Mesenchymal stem cell (in vitro differentiated cells and primary cell): ENCODE results near the gene P2RY6.

Experiments
- DNase-seq: peaks from one replicate; pipeline ENCODE4 v3.0.0-alpha.2; 2013
- H2AFZ ChIP-seq: one replicate; pipeline ENCODE4 v1.6.1; 2013; ENCODE audit warnings: low read depth, mild to moderate bottlenecking, control low read depth, inconsistent platforms, low read length, moderate library complexity
- H2AK5ac ChIP-seq: 2 replicates; pipeline ENCODE4 v1.6.1; 2013; ENCODE audit warnings: low read length, moderate library complexity, mild to moderate bottlenecking, inconsistent platforms; ENCODE audit not compliant: severe bottlenecking
- H2BK120ac ChIP-seq: one replicate; pipeline ENCODE4 v1.6.1; 2013; ENCODE audit warnings: low read depth, mild to moderate bottlenecking, inconsistent platforms, low read length, moderate library complexity
- H2BK12ac ChIP-seq, 2 experiments: one replicate each; pipeline ENCODE4 v1.6.1; 2013; ENCODE audit warnings: inconsistent platforms in 2 of 2, low read length in 2 of 2, mild to moderate bottlenecking in 2 of 2, moderate library complexity in 2 of 2, control low read depth in 1 of 2
- H2BK15ac ChIP-seq: one replicate; pipeline ENCODE4 v1.6.1; 2013; ENCODE audit warnings: mild to moderate bottlenecking, low read depth, inconsistent platforms; ENCODE audit not compliant: poor library complexity, severe bottlenecking
- H2BK5ac ChIP-seq: 2 replicates; pipeline ENCODE4 v1.6.1; 2013; ENCODE audit warnings: low read depth, mild to moderate bottlenecking, low read length, control low read depth, inconsistent platforms; ENCODE audit not compliant: poor library complexity, severe bottlenecking
- H3K14ac ChIP-seq, 2 experiments: one replicate each; pipeline ENCODE4 v1.6.1; 2013; ENCODE audit warnings: inconsistent platforms in 2 of 2, low read length in 2 of 2, control low read depth in 1 of 2, mild to moderate bottlenecking in 1 of 2, moderate library complexity in 1 of 2
- H3K18ac ChIP-seq, 2 experiments: one replicate each; pipeline ENCODE4 v1.6.1; 2013; ENCODE audit warnings: inconsistent platforms in 2 of 2, low read length in 2 of 2, control low read depth in 1 of 2, low read depth in 1 of 2, mild to moderate bottlenecking in 1 of 2
- H3K23ac ChIP-seq, 2 experiments: one replicate each; pipeline ENCODE4 v1.6.1; 2013; ENCODE audit warnings: inconsistent platforms in 2 of 2, low read length in 2 of 2, mild to moderate bottlenecking in 2 of 2, moderate library complexity in 2 of 2, control low read depth in 1 of 2
- H3K27ac ChIP-seq: 2 replicates; pipeline ENCODE4 v1.5.1; 2013; ENCODE audit warnings: mild to moderate bottlenecking, moderate library complexity, low read length, control low read depth, inconsistent platforms; ENCODE audit not compliant: poor library complexity, severe bottlenecking
- H3K27me3 ChIP-seq, 2 experiments: 2 replicates each; pipeline versions ENCODE4 v1.6.1 to v1.7.0; 2013; ENCODE audit warnings: low read length in 2 of 2, mild to moderate bottlenecking in 2 of 2, moderate library complexity in 2 of 2, control low read depth in 1 of 2, inconsistent platforms in 1 of 2; ENCODE audit not compliant: control insufficient read depth in 1 of 2, insufficient read depth in 1 of 2
- H3K36me3 ChIP-seq, 2 experiments: 2 replicates each; pipeline versions ENCODE4 v1.6.1 to v1.7.0; 2013; ENCODE audit warnings: low read length in 2 of 2, control low read depth in 1 of 2, inconsistent platforms in 1 of 2, low read depth in 1 of 2, mild to moderate bottlenecking in 1 of 2; ENCODE audit not compliant: insufficient read depth in 2 of 2, control insufficient read depth in 1 of 2
- H3K4ac ChIP-seq, 2 experiments: one replicate each; pipeline ENCODE4 v1.6.1; 2013; ENCODE audit warnings: inconsistent platforms in 2 of 2, low read length in 2 of 2, mild to moderate bottlenecking in 2 of 2, moderate library complexity in 2 of 2, control low read depth in 1 of 2, low read depth in 1 of 2
- H3K4me1 ChIP-seq: 2 replicates; pipeline ENCODE4 v1.6.1; 2013; ENCODE audit warnings: low read depth, low read length, control low read depth; ENCODE audit not compliant: control insufficient read depth, insufficient read depth
- H3K4me2 ChIP-seq: 2 replicates; pipeline ENCODE4 v1.6.1; 2013; ENCODE audit warnings: low read length, mild to moderate bottlenecking, inconsistent platforms; ENCODE audit not compliant: poor library complexity, severe bottlenecking
- H3K4me3 ChIP-seq, 2 experiments: 2 replicates each; pipeline versions ENCODE4 v1.5.1 to v1.7.0; 2013; ENCODE audit warnings: low read length in 2 of 2, mild to moderate bottlenecking in 2 of 2, control low read depth in 1 of 2, low read depth in 1 of 2; ENCODE audit not compliant: insufficient read depth in 1 of 2
- H3K79me1 ChIP-seq: replicated peaks from 2 replicates; pipeline ENCODE4 v1.6.1; 2013; ENCODE audit warnings: mild to moderate bottlenecking, control low read depth, low read length, inconsistent platforms; ENCODE audit not compliant: poor library complexity, severe bottlenecking
- H3K9ac ChIP-seq: 2 replicates; pipeline ENCODE4 v1.7.0; 2013; ENCODE audit warnings: mild to moderate bottlenecking, low read length, moderate library complexity
- H3K9me3 ChIP-seq: 2 replicates; pipeline ENCODE4 v1.7.0; 2013; ENCODE audit warnings: mild to moderate bottlenecking, low read length; ENCODE audit not compliant: control insufficient read depth
- H4K8ac ChIP-seq: one replicate; pipeline ENCODE4 v1.6.1; 2013; ENCODE audit warnings: inconsistent platforms, mild to moderate bottlenecking, low read length, moderate library complexity
- H4K91ac ChIP-seq: one replicate; pipeline ENCODE4 v1.6.1; 2013; ENCODE audit warnings: mild to moderate bottlenecking, low read length, inconsistent platforms
- WGBS: methylation state at CpG from one replicate; pipeline ENCODE4 v1.1.7; 2013; ENCODE audit warnings: mixed read lengths; 5-methylcytosine and 5-hydroxymethylcytosine counted together

Gene P2RY6

DNA sequence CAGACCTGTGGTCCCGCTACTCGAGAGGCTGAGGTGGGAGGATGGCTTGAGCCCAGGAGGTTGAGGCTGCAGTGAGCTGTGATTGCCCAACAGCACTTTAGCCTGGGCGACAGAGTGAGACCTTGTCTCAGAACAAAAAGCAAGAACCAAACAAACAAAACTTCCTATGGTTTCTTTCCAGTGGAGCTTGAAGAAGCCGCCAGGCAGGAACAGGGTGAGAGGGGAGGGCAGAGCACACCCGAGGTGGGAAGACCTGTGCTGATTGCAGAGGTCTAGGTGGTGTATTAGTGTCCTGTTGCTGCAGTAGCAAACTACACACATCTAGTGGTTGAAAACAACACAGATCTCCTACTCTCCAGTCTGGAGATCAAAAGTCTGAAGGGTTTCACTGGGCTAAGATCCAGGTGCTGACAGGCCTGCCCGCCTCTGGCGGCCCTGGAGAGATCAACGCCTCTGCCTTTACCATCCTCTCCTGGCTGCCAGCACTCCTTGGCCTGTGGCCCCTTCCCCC is 46.4 kb downstream of the P2RY6 start:
- Histone ChIP-seq H2AFZ (no peak overlapping the region), H2BK5ac (no peak overlapping the region), H3K23ac (no peak overlapping the region), H4K91ac (no peak overlapping the region), H2BK120ac (no peak overlapping the region), H3K36me3 (peaks cover 16 to 34% of the 10 kb centered on the region in 2 experiments), H2AK5ac (no peak overlapping the region), H3K18ac (peak overlapping the region in 1 of 2 experiments; percentile 79), H3K27ac (no peak overlapping the region), H3K27me3 (no peaks in the 10 kb centered on the region), H3K4me3 (no peak overlapping the region), H3K9ac (no peak overlapping the region), H3K14ac (no peak overlapping the region), H2BK12ac (peak overlapping the region in 1 of 2 experiments; percentile 59), H3K79me1 (no peaks in the 10 kb centered on the region), H3K4me1 (peaks cover 78% of the 10 kb centered on the region), H4K8ac (peak overlapping the region; percentile 27), H3K9me3 (no peaks in the 10 kb centered on the region), H3K4me2 (no peak overlapping the region), H2BK15ac (no peak overlapping the region), H3K4ac (no peak overlapping the region)
- WGBS: 97% methylated on average over 5 of the region's 8 CpGs
- no peak for DNase-seq

GRCh38 chr11:73320763-73321603 is 48.8 kb downstream of the P2RY6 start:
- H3K36me3 ChIP-seq: peaks cover 18 to 38% of the 10 kb centered on the region in 2 experiments
- peaks cover 6% of the 10 kb centered on the region for H3K79me1 ChIP-seq
- 50% methylated on average over 10 of the region's 10 CpGs for WGBS
- H3K4me2 ChIP-seq: no peak overlapping the region
- H3K27ac ChIP-seq: peak overlapping the region; percentile 90
- peak overlapping the region; percentile 95 to 98 for H3K4ac ChIP-seq
- H2AK5ac ChIP-seq: peak overlapping the region; percentile 95
- H3K23ac ChIP-seq: no peak overlapping the region
- peak overlapping the region; percentile 98 for H4K91ac ChIP-seq
- no peaks in the 10 kb centered on the region for H3K27me3 ChIP-seq
- H3K14ac ChIP-seq: peak overlapping the region in 1 of 2 experiments; percentile 92
- H2BK120ac ChIP-seq: peak overlapping the region; percentile 87
- peak overlapping the region; percentile 32 for H2BK5ac ChIP-seq
- H3K9ac ChIP-seq: peak overlapping the region; percentile 31
- no peak overlapping the region for H3K4me3 ChIP-seq
- no peak overlapping the region for H2AFZ ChIP-seq
- H2BK15ac ChIP-seq: peak overlapping the region; percentile 78
- H3K18ac ChIP-seq: peak overlapping the region; percentile 90 to 99
- peaks cover 80% of the 10 kb centered on the region for H3K4me1 ChIP-seq
- H2BK12ac ChIP-seq: peak overlapping the region; percentile 99
- H3K9me3 ChIP-seq: no peaks in the 10 kb centered on the region
- peak overlapping the region; percentile 93 for H4K8ac ChIP-seq
- DNase-seq: peak; percentile 46

DNA sequence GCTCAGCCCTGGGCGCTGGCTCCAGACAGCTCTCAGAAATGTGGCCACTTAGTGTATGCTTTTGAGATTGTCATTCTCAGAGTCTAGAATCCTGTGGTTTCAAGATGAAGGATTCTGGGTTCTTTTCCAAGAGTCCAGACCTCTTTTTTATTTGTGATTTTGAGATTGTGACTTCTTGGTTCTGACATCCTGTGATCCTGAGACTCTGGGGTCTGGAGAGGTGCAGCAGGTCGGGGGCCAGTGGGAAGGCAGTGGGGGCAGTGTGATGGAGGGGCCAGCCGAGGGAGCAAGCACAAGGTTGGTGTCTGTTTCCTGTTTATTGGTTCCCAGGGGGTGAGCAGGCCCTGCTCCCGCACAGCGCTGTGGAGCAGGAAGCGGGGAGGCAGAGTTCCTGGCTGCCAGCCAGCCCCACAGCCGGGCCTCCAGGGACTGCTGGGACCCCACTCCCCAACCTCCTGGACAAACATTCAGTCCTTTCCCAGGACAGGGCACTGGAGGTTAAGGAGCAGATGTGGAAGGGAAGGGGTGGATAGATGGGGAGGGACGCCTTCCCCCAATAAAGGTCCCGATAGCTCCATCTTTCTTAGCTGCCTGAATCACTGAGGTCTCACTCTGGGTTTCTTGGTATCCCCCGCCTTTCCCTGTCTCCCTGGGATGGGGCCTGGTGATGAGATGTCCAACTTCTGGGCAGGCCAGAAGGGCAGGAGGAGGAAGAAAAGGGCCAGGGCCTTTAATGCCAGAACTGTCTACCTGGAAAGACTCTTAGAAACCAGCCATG is 49.7 kb downstream of the P2RY6 start:
- WGBS: under 1% methylated on average over 5 of the region's 10 CpGs
- Histone ChIP-seq H3K9me3 (no peaks in the 10 kb centered on the region), H3K4me1 (peaks cover 82% of the 10 kb centered on the region), H2BK5ac (no peak overlapping the region), H2BK12ac (peak overlapping the region; percentile 99 to 100), H3K4ac (peak overlapping the region; percentile 88 to 98), H3K18ac (peak overlapping the region; percentile 90 to 99), H4K8ac (peak overlapping the region; percentile 79), H3K27ac (peak overlapping the region; percentile 90), H2AFZ (no peak overlapping the region), H2BK15ac (no peak overlapping the region), H3K23ac (peak overlapping the region in 1 of 2 experiments; percentile 63), H2BK120ac (peak overlapping the region; percentile 99), H3K14ac (peak overlapping the region in 1 of 2 experiments; percentile 89), H3K9ac (peak overlapping the region; percentile 31), H3K36me3 (peaks cover 15 to 43% of the 10 kb centered on the region in 2 experiments), H4K91ac (peak overlapping the region; percentile 98), H3K79me1 (peaks cover 9% of the 10 kb centered on the region), H3K4me2 (peak overlapping the region; percentile 40), H2AK5ac (peak overlapping the region; percentile 95), H3K27me3 (no peaks in the 10 kb centered on the region), H3K4me3 (no peak overlapping the region)
- DNase-seq: peak; percentile 92
